Heart right ventricle (tissue), 16 donors: Measurements from ENCODE around the gene GRID1. TPM values are rescaled to one million over a fixed set of nuclear protein-coding genes. Genes with fewer than 3 reads are reported as not detected.

Source experiments
- ATAC-seq, 8 donors: fragments of 200-7000 bp; cut with Tn5 transposase; one replicate each; pipeline ENCODE4 v1.9.1; 2020; ENCODE audit warnings: mild to moderate bottlenecking in 8 of 8, moderate library complexity in 8 of 8, moderate number of reproducible peaks in 1 of 8
- DNase-seq, 2 donors: peaks; one replicate each; pipeline ENCODE4 v3.0.0-alpha.2; 2020
- H3K27ac ChIP-seq, 10 donors: fragments of 200-600 bp; sonication (generic) in 2 of 10; one replicate each; pipeline versions ENCODE4 v1.5.0 to v1.8.0; 2020 to 2022; ENCODE audit warnings: mild to moderate bottlenecking in 3 of 10
- H3K27me3 ChIP-seq, 7 donors: fragments of 200-600 bp; one replicate each; pipeline ENCODE4 v1.8.0; 2021 to 2022; ENCODE audit warnings: mild to moderate bottlenecking in 2 of 7
- H3K36me3 ChIP-seq, 9 donors: fragments of 200-600 bp; sonication (generic) in 1 of 9; one replicate each; pipeline versions ENCODE4 v1.5.0 to v1.8.0; 2020 to 2022; ENCODE audit warnings: mild to moderate bottlenecking in 2 of 9
- H3K4me1 ChIP-seq, 9 donors: fragments of 200-600 bp; sonication (generic) in 1 of 9; one replicate each; pipeline versions ENCODE4 v1.5.0 to v1.8.0; 2020 to 2022; ENCODE audit warnings: mild to moderate bottlenecking in 4 of 9
- H3K4me3 ChIP-seq, 10 donors: fragments of 200-600 bp; sonication (generic) in 2 of 10; one replicate each; pipeline versions ENCODE4 v1.5.0 to v1.8.0; 2020 to 2022; ENCODE audit warnings: mild to moderate bottlenecking in 7 of 10, moderate library complexity in 2 of 10
- H3K9me3 ChIP-seq, 11 donors: fragments of 200-600 bp in 10 of 11; sonication (generic) in 2 of 11; one replicate each; pipeline versions ENCODE4 v1.5.0 to v1.8.0; 2013 to 2022; ENCODE audit warnings: mild to moderate bottlenecking in 2 of 11, control low read depth in 1 of 11, moderate library complexity in 1 of 11
- CTCF ChIP-seq, 9 donors: fragments of 200-600 bp; sonication (generic) in 2 of 9; IDR thresholded peaks; one replicate each; pipeline versions ENCODE4 v1.5.0 to v1.8.0; 2021 to 2022; ENCODE audit warnings: antibody characterized with exemption in 9 of 9, mild to moderate bottlenecking in 5 of 9, moderate library complexity in 1 of 9
- WGBS, 2 donors: extraction: QIAGEN DNeasy Blood & Tissue Kit; methylation state at CpG; one replicate each; pipeline ENCODE4 v1.1.7; 2013; ENCODE audit warnings: inconsistent platforms in 1 of 2; 5-methylcytosine and 5-hydroxymethylcytosine counted together
- intact Hi-C, 10 donors: fragments of 100-400 bp; cut with DNase I; formaldehyde crosslinking; loops; one replicate each; pipeline versions ENCODE4 v1.11.1 to v1.14.2; 2022
- polyA plus RNA-seq, 2 donors: library from polyadenylated mRNA; stranded (reverse); fragments of 200-250 nt; gene quantifications; one replicate each; pipeline ENCODE4 v1.2.3, GENCODE V29; 2013
- total RNA-seq, 10 donors: library from RNA; stranded (reverse); fragmentation: NEBNext Ultra II Directional in 3 of 10; extraction: Animal tissue kit (Norgen Biotek cat#: 25700) in 3 of 10; gene quantifications; one replicate each; pipeline versions ENCODE4 v1.2.1 to v1.2.4, GENCODE V29; 2021 to 2023
- donor health status: Arrhythmogenic right ventricular cardiomyopathy.
- donor health status: ischemic (EF 13 %, LVEDD 7.1; RV severe dilation, severe dysfunction).
- donor health status: healthy with polysubstance abuse.
- donor health status: DM: no; HTN: yes; CAD: no.
- donor health status: DM: no; HTN: no; CAD: no.
- donor health status: ischemic (EF 25% LVEDD 6.9; RV normal size, moderate dysfunction).
- donor health status: ischemic (EF 25% LVEDD 5.7; RV mildly dilated, moderate dysfunction).
- donor health status: healthy.
- donor health status: DM: yes; HTN: yes; CAD: no.
- donor health status: Ischemic cardiomyopathy.
- donor health status: ischemic (EF 35%, LVEDD 5.7; RV mildly dilated, moderate dysfunction).
- donor health status: nonischemic (EF 11% LVEDD 7.7; RV severe dilation, severe dysfunction).
- donor health status: DM: yes; HTN: yes; CAD: no.
- donor health status: PGD.
- donor health status: ischemic (EF 29% LVEDD 5.4; RV normal size, mild dysfunction).
- donor health status: nonischemic (EF 23%, LVEDD 6.1; RV moderate dilation, normal function).

The GRID1 gene
- total and polyA plus RNA-seq, 12 donors = 0.44 to 3.4 (median 1.5) TPM

GRCh38 chr10:86353506-86354485 is 12.8 kb downstream of the GRID1 start:
- Histone ChIP-seq H3K9me3 (peaks cover 0 to 7% (median 0%) of the 10 kb centered on the region in 11 donors), H3K27ac (no peak overlapping the region), H3K4me1 (peaks cover 0 to 42% (median 13%) of the 10 kb centered on the region in 9 donors), H3K4me3 (no peak overlapping the region), H3K27me3 (no peaks in the 10 kb centered on the region), H3K36me3 (no peaks in the 10 kb centered on the region)
- no peak for TF ChIP-seq CTCF (IDR thresholded peaks at IDR 0.05)
- DNase-seq = no peak
- intact Hi-C loops = loop anchor here in 1 of 10 donors (10.0 kb wide), 1 partner anchor 249 kb away; no protein-coding TSS in a partner anchor
- no peak for ATAC-seq
- 93% methylated on average over 18 of the region's 18 CpGs for WGBS, 2 donors

GRCh38 chr10:86350897-86351296 is 15.7 kb downstream of the GRID1 start:
- 45 to 62% methylated on average over 6 of the region's 6 CpGs for WGBS, 2 donors
- peaks cover 0 to 1% (median 0%) of the 10 kb centered on the region in 7 donors for H3K27me3 ChIP-seq
- no peak overlapping the region for H3K4me3 ChIP-seq
- H3K36me3 ChIP-seq = no peaks in the 10 kb centered on the region
- no peak overlapping the region for H3K27ac ChIP-seq
- peaks cover 0 to 7% (median 0%) of the 10 kb centered on the region in 11 donors for H3K9me3 ChIP-seq
- H3K4me1 ChIP-seq = peaks cover 0 to 37% (median 10%) of the 10 kb centered on the region in 9 donors
- intact Hi-C loops = loop anchor here in 1 of 10 donors (10.0 kb wide), 1 partner anchor 246 kb away; no protein-coding TSS in a partner anchor
- TF ChIP-seq CTCF (IDR thresholded peaks at IDR 0.05) = no peak
- ATAC-seq = peak in 6 of 8 donors; percentile 31 to 51 (median 44)
- no peak for DNase-seq

GRCh38 chr10:86349940-86350630 is 16.5 kb downstream of the GRID1 start:
- Histone ChIP-seq H3K27me3 (peaks cover 0 to 7% (median 0%) of the 10 kb centered on the region in 7 donors), H3K27ac (no peak overlapping the region), H3K9me3 (peaks cover 0 to 7% (median 0%) of the 10 kb centered on the region in 11 donors), H3K4me3 (no peak overlapping the region), H3K4me1 (peaks cover 0 to 31% (median 4%) of the 10 kb centered on the region in 9 donors), H3K36me3 (no peaks in the 10 kb centered on the region)
- DNase-seq (no peak), ATAC-seq (no peak)
- 76 to 83% methylated on average over 5 of the region's 5 CpGs for WGBS, 2 donors
- intact Hi-C loops = loop anchor here in 1 of 10 donors (10.0 kb wide), 1 partner anchor 245 kb away; no protein-coding TSS in a partner anchor
- TF ChIP-seq CTCF (IDR thresholded peaks at IDR 0.05) = no peak

GRCh38 chr10:86349474-86349873 is 17.1 kb downstream of the GRID1 start:
- Histone ChIP-seq H3K4me3 (no peak overlapping the region), H3K27ac (no peak overlapping the region), H3K27me3 (peaks cover 0 to 7% (median 0%) of the 10 kb centered on the region in 7 donors), H3K4me1 (peaks cover 0 to 25% (median 0%) of the 10 kb centered on the region in 9 donors), H3K9me3 (peaks cover 0 to 7% (median 0%) of the 10 kb centered on the region in 11 donors), H3K36me3 (no peaks in the 10 kb centered on the region)
- 42% methylated on average over 3 of the region's 3 CpGs for WGBS, 2 donors
- peak in 3 of 9 donors; percentile 20 to 22 (median 22) for TF ChIP-seq CTCF (IDR thresholded peaks at IDR 0.05)
- intact Hi-C loops = no loop called here
- DNase-seq (no peak), ATAC-seq (no peak)
